Inflammatory macrophage treated with lipopolysaccharide for 1 hour (primary cell): ENCODE data around the gene FOXA1.

Experiments
- DNase-seq, 2 donors: peaks; one replicate each; pipeline ENCODE4 v3.0.0-alpha.2; 2020 to 2022

Gene FOXA1

DNA sequence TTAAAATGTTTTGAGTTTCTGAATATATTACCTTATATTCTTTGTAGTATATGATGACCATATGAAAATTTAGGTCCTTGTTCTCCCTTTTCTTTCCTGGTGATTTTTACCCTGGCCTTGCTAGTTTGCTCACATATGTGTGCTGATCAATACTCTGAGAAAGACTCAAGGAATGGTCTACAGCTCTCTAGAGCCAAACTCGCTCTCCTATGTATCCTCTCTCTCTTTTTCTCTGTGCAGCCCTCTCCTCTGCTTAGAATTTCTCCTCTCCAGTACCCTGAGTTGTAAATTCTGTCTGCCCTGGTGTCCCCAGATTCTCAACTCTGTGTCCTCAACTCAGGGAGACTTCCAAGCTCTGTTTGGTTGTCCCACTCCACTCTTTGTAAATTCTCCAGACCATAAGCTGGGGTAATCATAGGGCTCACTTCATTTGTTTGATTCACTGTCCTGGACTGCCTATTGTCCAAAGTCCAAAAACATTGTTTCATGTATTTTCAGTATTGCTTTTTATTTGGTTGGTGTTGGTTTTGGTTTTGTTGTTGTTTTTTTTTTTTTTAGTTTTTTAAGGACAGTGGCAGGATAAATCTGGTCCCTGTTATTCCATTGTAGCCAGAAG lies 41.0 kb downstream of the FOXA1 start:
- DNase-seq: no peak

DNA sequence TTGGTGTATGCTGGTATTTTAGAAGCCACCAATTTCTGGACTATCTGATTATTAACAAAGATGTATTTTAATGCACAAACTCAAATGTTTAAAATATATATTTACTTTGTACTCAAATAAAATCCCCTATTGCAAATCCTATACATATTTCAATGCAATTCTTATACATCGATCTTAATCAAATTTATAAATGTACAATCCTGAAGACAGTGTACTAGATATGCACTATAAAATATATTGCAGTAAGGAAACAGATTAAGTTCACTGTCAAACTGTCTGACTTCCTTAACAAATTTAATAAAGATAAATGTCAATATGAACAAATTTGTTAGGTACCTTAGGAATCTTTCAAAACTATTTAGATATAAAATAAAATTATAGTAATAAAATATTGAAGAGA lies 43.9 kb downstream of the FOXA1 start:
- DNase-seq: no peak

DNA sequence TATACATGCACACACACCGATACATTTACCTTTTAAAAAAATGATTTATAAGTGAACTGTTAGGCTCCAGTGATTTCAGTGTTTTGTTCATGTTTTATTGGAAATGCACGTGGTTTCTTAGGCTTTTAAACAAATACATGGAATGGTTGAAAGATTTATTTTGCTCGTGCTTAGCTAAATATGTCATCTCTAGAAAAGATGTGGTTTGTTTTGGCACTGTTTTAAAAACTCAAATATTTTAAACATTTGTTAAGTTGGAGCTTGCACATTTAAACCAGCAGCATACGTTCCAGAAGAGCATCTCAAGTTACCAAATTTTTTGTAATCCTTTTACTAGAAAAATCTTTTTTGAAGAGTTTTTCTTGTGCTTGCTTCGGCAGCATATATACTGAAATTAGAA lies 44.5 kb downstream of the FOXA1 start:
- DNase-seq: no peak

DNA sequence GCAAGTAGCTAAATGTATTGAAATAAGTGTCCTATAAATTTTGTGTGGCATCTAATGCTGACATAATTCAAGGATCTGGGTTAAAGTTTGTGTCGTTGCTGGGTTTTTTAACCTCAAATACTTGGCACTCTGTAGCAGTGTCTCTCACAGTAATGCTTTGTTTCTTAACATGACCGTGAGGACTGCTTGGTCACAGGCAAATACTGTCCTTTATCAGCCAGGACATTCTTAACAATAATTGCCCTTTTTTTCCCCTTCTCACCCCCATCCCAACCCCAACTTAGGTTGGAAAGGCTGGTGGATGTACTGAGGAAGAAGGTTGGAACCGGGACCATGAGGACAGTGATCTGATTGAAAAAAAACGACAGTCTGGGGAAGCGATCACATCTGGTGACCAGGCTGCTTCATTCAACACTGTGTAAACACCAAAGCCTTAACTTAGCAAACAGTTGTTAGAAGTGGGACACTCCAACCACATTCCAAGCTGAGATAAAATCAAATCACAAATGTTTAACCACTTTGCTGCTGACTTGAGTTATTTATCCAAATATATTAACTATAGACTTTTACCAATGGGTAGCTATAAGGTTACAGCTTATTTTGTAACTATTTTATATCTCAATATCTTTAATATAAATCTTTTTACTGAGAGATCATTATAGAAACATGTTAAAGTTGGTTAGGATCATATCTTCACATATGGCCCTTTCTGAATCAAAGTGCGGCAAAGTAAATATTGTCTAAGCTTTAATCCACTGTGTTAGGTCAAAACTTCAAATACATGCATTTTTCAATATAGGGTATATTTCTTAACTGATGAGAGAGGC lies 48.2 kb downstream of the FOXA1 start:
- no peak for DNase-seq

DNA sequence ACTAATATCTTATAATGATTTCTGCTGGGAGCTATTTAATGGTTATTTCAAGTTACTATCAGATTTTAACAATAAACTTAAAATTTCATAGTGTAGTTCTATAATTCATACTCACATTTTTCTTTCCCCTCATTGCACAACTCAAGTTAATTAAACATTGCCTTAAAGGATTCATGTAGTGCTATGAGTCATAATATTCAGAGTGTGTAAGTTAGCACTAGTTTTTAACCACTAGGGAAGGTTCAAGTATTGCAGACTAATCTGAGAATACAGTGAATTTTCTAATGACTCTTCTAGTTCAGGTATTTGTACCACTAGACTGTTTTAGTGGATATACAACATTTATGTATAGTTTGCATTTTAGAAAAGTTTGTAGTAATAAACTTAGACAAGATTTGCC lies 49.9 kb downstream of the FOXA1 start:
- DNase-seq: no peak

DNA sequence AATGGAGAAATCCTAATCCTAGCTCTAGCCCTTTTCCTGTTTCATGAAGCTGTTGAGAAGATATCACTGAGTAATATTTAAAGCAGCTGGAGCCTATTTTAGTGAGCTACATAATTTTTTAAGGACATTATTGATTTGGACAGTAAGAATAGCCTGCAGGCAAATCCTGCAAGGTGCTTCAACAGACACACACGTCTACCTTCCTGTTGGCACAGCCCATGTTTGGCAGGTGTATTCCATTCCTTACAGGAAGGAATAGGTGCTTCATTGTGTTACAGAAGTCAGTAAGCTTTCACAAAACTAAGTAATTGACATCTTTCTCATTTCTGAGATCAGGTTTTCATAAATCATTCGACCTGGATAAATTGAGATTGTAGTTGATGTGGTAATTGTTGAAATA lies 50.6 kb downstream of the FOXA1 start:
- no peak for DNase-seq

DNA sequence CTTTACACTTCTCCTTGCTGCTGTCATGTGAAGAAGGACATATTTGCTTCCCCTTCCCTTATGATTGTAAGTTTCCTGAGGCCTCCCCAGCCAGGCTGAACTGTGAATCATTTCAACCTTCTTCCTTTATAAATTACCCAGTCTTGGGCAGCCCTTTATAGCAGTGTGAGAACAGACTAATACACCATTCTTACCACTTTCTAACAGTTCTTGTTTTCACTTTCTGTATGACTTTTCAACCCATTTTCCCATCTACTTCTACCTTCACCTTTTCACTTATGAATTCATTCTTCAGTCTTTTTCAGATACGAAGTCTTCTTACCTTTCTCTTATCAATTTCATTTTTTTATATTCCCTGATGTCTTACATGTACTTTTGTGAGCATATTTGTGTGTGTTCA lies 55.1 kb downstream of the FOXA1 start:
- no peak for DNase-seq
